Smooth muscle cell (in vitro differentiated cells): ENCODE results near the gene TGFBR3. TPM values are rescaled to one million over a fixed set of nuclear protein-coding genes. Genes with fewer than 3 reads are reported as not detected.

Experiments used
- DNase-seq: peaks from one replicate; lab custom pipeline; 2025; ENCODE audit not compliant: unreplicated experiment; lab: John Stamatoyannopoulos, UW
- H2AFZ ChIP-seq: fragments of 200-600 bp; sonication (generic); 2 replicates; pipeline ENCODE4 v1.6.0; 2016; ENCODE audit warnings: antibody characterized with exemption, low read depth, mild to moderate bottlenecking
- H3F3A ChIP-seq: fragments of 200-600 bp; sonication (generic); 2 replicates; pipeline ENCODE4 v1.6.0; 2017; ENCODE audit warnings: antibody characterized with exemption, low read depth
- H3K27ac ChIP-seq: fragments of 200-600 bp; sonication (generic); 2 replicates; pipeline ENCODE4 v1.5.1; 2016; ENCODE audit warnings: low read depth, mild to moderate bottlenecking
- H3K27me3 ChIP-seq: fragments of 200-600 bp; sonication (generic); 2 replicates; pipeline ENCODE4 v1.6.1; 2016; ENCODE audit warnings: low read depth, mild to moderate bottlenecking
- H3K36me3 ChIP-seq: fragments of 200-600 bp; sonication (generic); 2 replicates; pipeline ENCODE4 v1.5.1; 2016; ENCODE audit warnings: low read depth
- H3K4me1 ChIP-seq: fragments of 200-600 bp; sonication (generic); 2 replicates; pipeline ENCODE4 v1.5.1; 2016; ENCODE audit warnings: low read depth
- H3K4me2 ChIP-seq: fragments of 200-600 bp; sonication (generic); 2 replicates; pipeline ENCODE4 v1.6.0; 2016; ENCODE audit warnings: mild to moderate bottlenecking
- H3K4me3 ChIP-seq: fragments of 200-600 bp; sonication (generic); 2 replicates; pipeline ENCODE4 v1.5.1; 2016; ENCODE audit warnings: mild to moderate bottlenecking
- H3K79me2 ChIP-seq: fragments of 200-600 bp; sonication (generic); 2 replicates; pipeline ENCODE4 v1.6.0; 2016; ENCODE audit warnings: low read depth, mild to moderate bottlenecking
- H3K9ac ChIP-seq: fragments of 200-600 bp; sonication (generic); 2 replicates; pipeline ENCODE4 v1.6.0; 2016; ENCODE audit warnings: low read depth
- H3K9me3 ChIP-seq: fragments of 200-600 bp; sonication (generic); replicated peaks from 2 replicates; pipeline ENCODE4 v1.5.1; 2016; ENCODE audit warnings: low read depth
- H4K20me1 ChIP-seq: fragments of 200-600 bp; sonication (generic); 2 replicates; pipeline ENCODE4 v1.6.0; 2016; ENCODE audit warnings: low read depth
- CTCF ChIP-seq: fragments of 200-600 bp; sonication (generic); IDR thresholded peaks from 2 replicates; pipeline ENCODE4 v1.5.1; 2017; ENCODE audit warnings: borderline replicate concordance, mild to moderate bottlenecking, antibody characterized with exemption; ENCODE audit not compliant: insufficient read depth, poor library complexity, severe bottlenecking
- WGBS: methylation state at CpG from one replicate; pipeline ENCODE4 v1.1.7; 2016; ENCODE audit warnings: low lambda C conversion rate; 5-methylcytosine and 5-hydroxymethylcytosine counted together
- polyA plus RNA-seq: library from polyadenylated mRNA; unstranded; fragments of >200 nt; fragmentation: Nextera tagmentation; extraction: Ambion mirVana; gene quantifications from 2 replicates; pipeline ENCODE4 v1.2.1, GENCODE V29; 2016
- small RNA-seq: library from RNA; depleted of rRNA; stranded (forward); fragments of <200 nt; gene quantifications from one replicate; pipeline ENCODE3, GENCODE V24; 2014
- total RNA-seq: library from RNA; depleted of rRNA; stranded (reverse); fragments of >200 nt; gene quantifications from 2 replicates; pipeline ENCODE4 v1.2.3, GENCODE V29; 2014

Gene TGFBR3
- total and polyA plus RNA-seq, 2 experiments from 2014 or later = 68.3 to 112 TPM

DNA sequence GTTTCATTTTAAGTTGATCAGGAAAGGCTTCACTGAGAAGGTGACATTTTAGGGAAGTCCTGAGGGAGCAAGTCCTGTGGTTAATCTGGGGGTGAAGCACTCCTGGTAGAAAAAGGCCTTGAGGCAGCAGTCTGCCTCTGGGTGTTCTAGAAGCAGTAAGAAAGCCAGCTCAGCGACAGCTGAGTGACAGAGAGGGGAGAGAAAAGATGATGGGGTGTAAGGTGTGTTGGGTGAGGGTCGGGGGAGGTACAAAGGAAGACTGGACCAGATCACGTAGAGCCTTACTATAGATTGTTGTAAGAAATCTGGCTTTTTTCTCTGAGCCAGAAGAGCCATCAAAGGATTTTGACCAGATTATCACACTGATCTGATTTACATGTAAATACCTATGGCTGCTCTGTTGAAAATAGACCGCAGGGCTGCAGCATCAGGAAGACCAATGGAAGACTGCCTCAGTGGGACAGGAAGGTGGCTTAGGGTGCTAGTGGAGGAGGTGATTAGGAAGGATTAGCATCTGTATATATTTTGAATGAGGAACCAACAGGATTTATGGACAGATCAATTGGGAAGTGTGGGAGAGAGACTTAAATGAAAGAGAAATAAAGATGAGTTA is 254.1 kb downstream of the TGFBR3 start:
- Histone ChIP-seq H3F3A (no peaks in the 10 kb centered on the region), H3K79me2 (no peaks in the 10 kb centered on the region), H3K4me3 (no peak overlapping the region), H4K20me1 (no peaks in the 10 kb centered on the region), H3K27ac (no peak overlapping the region), H3K36me3 (no peaks in the 10 kb centered on the region), H3K4me2 (no peak overlapping the region), H3K9me3 (no peaks in the 10 kb centered on the region), H2AFZ (no peak overlapping the region), H3K9ac (no peak overlapping the region), H3K4me1 (peaks cover 7% of the 10 kb centered on the region), H3K27me3 (no peaks in the 10 kb centered on the region)
- DNase-seq = no peak
- no peak for TF ChIP-seq CTCF
- WGBS = 75% methylated on average over 4 of the region's 4 CpGs

- no peaks in the 10 kb centered on the region for H3K27me3 ChIP-seq
- no peak overlapping the region for H3K27ac ChIP-seq
- no peak for TF ChIP-seq CTCF
- no peaks in the 10 kb centered on the region for H3F3A ChIP-seq
- DNase-seq = no peak
- no peaks in the 10 kb centered on the region for H3K9me3 ChIP-seq
- no peak overlapping the region for H2AFZ ChIP-seq
- no peaks in the 10 kb centered on the region for H4K20me1 ChIP-seq
- no peaks in the 10 kb centered on the region for H3K79me2 ChIP-seq
- H3K9ac ChIP-seq = no peak overlapping the region
- H3K36me3 ChIP-seq = no peaks in the 10 kb centered on the region
- H3K4me3 ChIP-seq = no peak overlapping the region
- H3K4me1 ChIP-seq = peaks cover 7% of the 10 kb centered on the region
- no peak overlapping the region for H3K4me2 ChIP-seq
Observed at GRCh38 chr1:91630803-91631202, 255.1 kb downstream of the TGFBR3 start.

Small RNA genes within 50 kb of the gene (small RNA-seq; reads per million reads assigned to genes)
- 0.32 reads per million, percentile 7 among the genes with 10 or more reads in this experiment for gene RN7SL653P

Other genes with a start within 250 kb of the TGFBR3 start
- not detected in 2 replicates for gene BRDT, start 63.2 kb upstream of the TGFBR3 start, total RNA-seq
- gene BRDT, start 63.2 kb upstream of the TGFBR3 start, polyA plus RNA-seq = not detected in 2 replicates
- gene EPHX4, start 143.8 kb upstream of the TGFBR3 start, total RNA-seq = 1.3 TPM in 1 of 2 replicates, not detected in the other
- gene EPHX4, start 143.8 kb upstream of the TGFBR3 start, polyA plus RNA-seq = 0.18 TPM in 1 of 2 replicates, not detected in the other
- not detected in 2 replicates for gene SETSIP, start 189.3 kb upstream of the TGFBR3 start, total RNA-seq
- gene SETSIP, start 189.3 kb upstream of the TGFBR3 start, polyA plus RNA-seq = not detected in 2 replicates
- 4.9 TPM in 2 replicates for gene BTBD8, start 194.2 kb upstream of the TGFBR3 start, total RNA-seq
- 0.57 and 1.6 TPM in 2 replicates for gene BTBD8, start 194.2 kb upstream of the TGFBR3 start, polyA plus RNA-seq